Erythroblast (primary cell): ENCODE measurements around the gene CFAP68.

ENCODE experiments used
- GATA1 ChIP-seq: IDR thresholded peaks from 2 replicates; pipeline ENCODE4 v1.6.1; 2011; ENCODE audit warnings: low read depth, mild to moderate bottlenecking, control low read depth, low read length, moderate library complexity
- POLR2A ChIP-seq: IDR thresholded peaks from 2 replicates; pipeline ENCODE4 v1.6.1; 2011; ENCODE audit warnings: mild to moderate bottlenecking, low read length

GRCh38 chr11:111846636-111847035 is 32.7 kb upstream of the CFAP68 start:
- TF ChIP-seq POLR2A (no peak), GATA1 (no peak)
